ENCODE measurements around the gene C1QA.

C1QA gene

GRCh38 chr1:22683547-22683946, 47.1 kb downstream of the C1QA start:
- peaks cover 27% of the 10 kb centered on the region for H3K27me3 Mint-ChIP-seq
- no peaks in the 10 kb centered on the region for H3K9me3 Mint-ChIP-seq
- CTCF ChIA-PET: interaction anchor here (1.1 to 1.5 kb wide), 2 partner anchors 9 to 21 kb away, joined by 3 read pairs; no protein-coding TSS in a partner anchor
- no peaks in the 10 kb centered on the region for H3K4me1 Mint-ChIP-seq
- DNase-seq: no peak
- no peaks in the 10 kb centered on the region for H3K36me3 Mint-ChIP-seq
- H3K4me3 Mint-ChIP-seq: no peak overlapping the region
- no peak overlapping the region for H3K27ac Mint-ChIP-seq

- Mint-ChIP-seq H3K9me3 (no peaks in the 10 kb centered on the region), H3K4me3 (no peak overlapping the region), H3K4me1 (no peaks in the 10 kb centered on the region), H3K27me3 (peaks cover 30% of the 10 kb centered on the region), H3K27ac (no peak overlapping the region), H3K36me3 (no peaks in the 10 kb centered on the region)
- DNase-seq: no peak
- CTCF ChIA-PET: no interaction called here
Observed at GRCh38 chr1:22685591-22686059, 49.2 kb downstream of the C1QA start.

- no peaks in the 10 kb centered on the region for H3K9me3 Mint-ChIP-seq
- no peaks in the 10 kb centered on the region for H3K36me3 Mint-ChIP-seq
- H3K27me3 Mint-ChIP-seq: peaks cover 34% of the 10 kb centered on the region
- CTCF ChIA-PET: no interaction called here
- H3K27ac Mint-ChIP-seq: no peak overlapping the region
- no peak for DNase-seq
- H3K4me1 Mint-ChIP-seq: no peaks in the 10 kb centered on the region
- no peak overlapping the region for H3K4me3 Mint-ChIP-seq
Observed at GRCh38 chr1:22687191-22687590, 50.8 kb downstream of the C1QA start.

DNA sequence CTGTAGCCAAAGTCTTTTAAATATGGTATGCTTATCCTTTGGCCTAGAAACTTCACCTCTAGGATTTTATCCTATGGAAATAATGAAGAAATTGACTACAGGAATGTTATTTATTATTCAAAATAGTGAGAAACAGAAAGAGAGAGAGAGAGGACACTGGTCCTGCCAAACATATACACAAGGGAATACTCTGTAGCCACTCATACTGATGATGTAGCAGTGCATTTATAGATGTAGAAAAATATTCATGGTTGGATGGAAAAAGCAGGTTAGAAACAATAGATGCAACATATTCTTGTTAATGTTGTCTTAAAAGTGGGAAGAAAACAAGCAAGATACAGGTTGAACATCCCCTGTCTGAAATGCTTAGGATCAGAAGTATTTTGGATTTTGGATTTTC, 52.0 kb downstream of the C1QA start:
- Mint-ChIP-seq H3K9me3 (no peaks in the 10 kb centered on the region), H3K27me3 (peaks cover 34% of the 10 kb centered on the region), H3K4me1 (no peaks in the 10 kb centered on the region), H3K36me3 (no peaks in the 10 kb centered on the region), H3K27ac (no peak overlapping the region), H3K4me3 (no peak overlapping the region)
- CTCF ChIA-PET: interaction anchor here (1.1 kb wide), 1 partner anchor 16 kb away, joined by 3 read pairs; no protein-coding TSS in a partner anchor
- DNase-seq: no peak
